H9 (cell line): ENCODE results near the gene IQSEC2. TPM values are rescaled to one million over a fixed set of nuclear protein-coding genes. Genes with fewer than 3 reads are reported as not detected.

Experiments used
- DNase-seq: peaks from one replicate; pipeline ENCODE4 v3.0.0-alpha.2; 2017
- H2AFZ ChIP-seq: one replicate; pipeline ENCODE4 v1.6.1; 2013; ENCODE audit warnings: mild to moderate bottlenecking, low read length, control low read depth, moderate library complexity
- H2AK5ac ChIP-seq: 2 replicates; pipeline ENCODE4 v1.6.1; 2013; ENCODE audit warnings: low read length, control low read depth, mixed read lengths; ENCODE audit not compliant: insufficient read length
- H2BK120ac ChIP-seq: one replicate; pipeline ENCODE4 v1.6.1; 2013; ENCODE audit warnings: low read depth, mild to moderate bottlenecking, low read length, control low read depth, inconsistent platforms; ENCODE audit not compliant: poor library complexity, severe bottlenecking
- H2BK12ac ChIP-seq: 2 replicates; pipeline ENCODE4 v1.6.1; 2013; ENCODE audit warnings: low read length, control low read depth, mixed read lengths, low read depth; ENCODE audit not compliant: insufficient read length
- H2BK15ac ChIP-seq: 2 replicates; pipeline ENCODE4 v1.6.1; 2013; ENCODE audit warnings: low read depth, low read length, control low read depth
- H2BK20ac ChIP-seq: one replicate; pipeline ENCODE4 v1.6.1; 2013; ENCODE audit warnings: low read depth, mild to moderate bottlenecking, low read length, control low read depth, inconsistent platforms; ENCODE audit not compliant: poor library complexity, severe bottlenecking
- H2BK5ac ChIP-seq: 2 replicates; pipeline ENCODE4 v1.6.1; 2013; ENCODE audit warnings: low read length, control low read depth, mixed read lengths; ENCODE audit not compliant: insufficient read length
- H3K14ac ChIP-seq: 2 replicates; pipeline ENCODE4 v1.6.1; 2013; ENCODE audit warnings: low read length, control low read depth; ENCODE audit not compliant: insufficient read depth
- H3K18ac ChIP-seq: 2 replicates; pipeline ENCODE4 v1.6.1; 2013; ENCODE audit warnings: low read depth, mild to moderate bottlenecking, mixed read lengths, low read length, control low read depth; ENCODE audit not compliant: insufficient read length
- H3K23ac ChIP-seq: 2 replicates; pipeline ENCODE4 v1.6.1; 2013; ENCODE audit warnings: low read length, control low read depth, mixed read lengths, low read depth; ENCODE audit not compliant: insufficient read length
- H3K23me2 ChIP-seq: 2 replicates; pipeline ENCODE4 v1.6.1; 2013; ENCODE audit warnings: low read depth, mild to moderate bottlenecking, mixed read lengths, low read length, control low read depth; ENCODE audit not compliant: insufficient read length, poor library complexity, severe bottlenecking
- H3K27ac ChIP-seq: 2 replicates; pipeline ENCODE4 v1.5.1; 2013; ENCODE audit warnings: low read length, control low read depth, mixed read lengths, low read depth; ENCODE audit not compliant: insufficient read length
- H3K27me3 ChIP-seq: 2 replicates; pipeline ENCODE4 v1.6.1; 2013; ENCODE audit warnings: low read length, control low read depth, inconsistent platforms; ENCODE audit not compliant: insufficient read depth
- H3K4ac ChIP-seq: 2 replicates; pipeline ENCODE4 v1.6.1; 2013; ENCODE audit warnings: low read depth, mild to moderate bottlenecking, control low read depth, inconsistent platforms, low read length, moderate library complexity
- H3K4me1 ChIP-seq: 2 replicates; pipeline ENCODE4 v1.6.1; 2013; ENCODE audit warnings: low read length, control low read depth, inconsistent platforms; ENCODE audit not compliant: insufficient read depth
- H3K4me2 ChIP-seq: 2 replicates; pipeline ENCODE4 v1.6.1; 2013; ENCODE audit warnings: low read length, control low read depth, mixed read lengths; ENCODE audit not compliant: insufficient read length, insufficient read depth
- H3K56ac ChIP-seq: 2 replicates; pipeline ENCODE4 v1.6.1; 2013; ENCODE audit warnings: low read depth, mild to moderate bottlenecking, mixed read lengths, low read length, control low read depth; ENCODE audit not compliant: insufficient read length
- H3K79me1 ChIP-seq: 2 replicates; pipeline ENCODE4 v1.6.1; 2013; ENCODE audit warnings: low read depth, mild to moderate bottlenecking, moderate library complexity, low read length, control low read depth, inconsistent platforms; ENCODE audit not compliant: insufficient read depth, poor library complexity, severe bottlenecking
- H3K79me2 ChIP-seq: 2 replicates; pipeline ENCODE4 v1.6.1; 2013; ENCODE audit warnings: low read length, control low read depth, inconsistent platforms; ENCODE audit not compliant: insufficient read depth
- H3K9ac ChIP-seq: 2 replicates; pipeline ENCODE4 v1.6.1; 2013; ENCODE audit warnings: low read length, control low read depth, mixed read lengths; ENCODE audit not compliant: insufficient read length; ENCODE audit errors: extremely low read depth
- H3K9me3 ChIP-seq: one replicate; pipeline ENCODE4 v1.6.1; 2013; ENCODE audit warnings: low read depth, low read length, inconsistent platforms; ENCODE audit not compliant: control insufficient read depth
- H3T11ph ChIP-seq: one replicate; pipeline ENCODE4 v1.6.1; 2013; ENCODE audit warnings: mild to moderate bottlenecking, low read length, control low read depth, inconsistent platforms
- H4K20me1 ChIP-seq: one replicate; pipeline ENCODE4 v1.6.1; 2013; ENCODE audit not compliant: control insufficient read depth, insufficient read length, insufficient read depth
- H4K5ac ChIP-seq: 2 replicates; pipeline ENCODE4 v1.6.1; 2013; ENCODE audit warnings: low read depth, mild to moderate bottlenecking, mixed read lengths, low read length, control low read depth; ENCODE audit not compliant: insufficient read length
- H4K8ac ChIP-seq: replicated peaks from 2 replicates; pipeline ENCODE4 v1.6.1; 2013; ENCODE audit warnings: low read length, control low read depth, mixed read lengths, low read depth; ENCODE audit not compliant: insufficient read length
- H4K91ac ChIP-seq: 2 replicates; pipeline ENCODE4 v1.6.1; 2013; ENCODE audit warnings: low read depth, mild to moderate bottlenecking, moderate library complexity, mixed read lengths, low read length, control low read depth; ENCODE audit not compliant: insufficient read length
- H3K27ac Mint-ChIP-seq, 3 experiments: 2 replicates in 2 of 3; 3 replicates in 1 of 3; pipeline ENCODE4 v1.8.0; 2020 to 2021; ENCODE audit warnings: mixed read lengths in 3 of 3, mild to moderate bottlenecking in 1 of 3, moderate library complexity in 1 of 3
- H3K27me3 Mint-ChIP-seq: 2 replicates; pipeline ENCODE4 v1.8.0; 2021; ENCODE audit warnings: low read depth, mild to moderate bottlenecking, moderate library complexity, mixed read lengths
- H3K36me3 Mint-ChIP-seq, 3 experiments: 2 replicates in 2 of 3; 3 replicates in 1 of 3; pipeline ENCODE4 v1.8.0; 2020 to 2021; ENCODE audit warnings: low read depth in 3 of 3, mixed read lengths in 3 of 3; ENCODE audit not compliant: insufficient read depth in 1 of 3
- H3K4me1 Mint-ChIP-seq, 2 experiments: 2 replicates each; pipeline ENCODE4 v1.8.0; 2020; ENCODE audit warnings: mixed read lengths in 2 of 2
- H3K4me3 Mint-ChIP-seq, 2 experiments: 2 replicates in 1 of 2; 3 replicates in 1 of 2; pipeline ENCODE4 v1.8.0; 2020 to 2021; ENCODE audit warnings: mild to moderate bottlenecking in 2 of 2, mixed read lengths in 2 of 2, moderate library complexity in 1 of 2
- H3K9me3 Mint-ChIP-seq, 2 experiments: 2 replicates in 1 of 2; 3 replicates in 1 of 2; pipeline ENCODE4 v1.8.0; 2020; ENCODE audit warnings: mild to moderate bottlenecking in 2 of 2, mixed read lengths in 2 of 2, moderate library complexity in 1 of 2
- CTCF ChIP-seq: fragments of 200-600 bp; sonication (generic); conservative IDR thresholded peaks from 3 replicates; pipeline ENCODE4 v1.8.0; 2021; ENCODE audit warnings: antibody characterized with exemption, mild to moderate bottlenecking
- whole genome bisulfite sequencing: extraction: QIAGEN DNeasy Blood & Tissue Kit; methylation state at CpG from one replicate; pipeline ENCODE4 v1.1.7; 2013; ENCODE audit warnings: missing lambda C conversion rate, low lambda C conversion rate, mixed read lengths; ENCODE audit not compliant: insufficient read length; ENCODE audit errors: extremely low coverage; 5-methylcytosine and 5-hydroxymethylcytosine counted together
- total RNA-seq: library from RNA; stranded (reverse); gene quantifications from 2 replicates; pipeline ENCODE4 v1.2.1, GENCODE V29; 2021

Gene IQSEC2
- total RNA-seq, 1 experiment from 2014 or later: 7.0 TPM

DNA sequence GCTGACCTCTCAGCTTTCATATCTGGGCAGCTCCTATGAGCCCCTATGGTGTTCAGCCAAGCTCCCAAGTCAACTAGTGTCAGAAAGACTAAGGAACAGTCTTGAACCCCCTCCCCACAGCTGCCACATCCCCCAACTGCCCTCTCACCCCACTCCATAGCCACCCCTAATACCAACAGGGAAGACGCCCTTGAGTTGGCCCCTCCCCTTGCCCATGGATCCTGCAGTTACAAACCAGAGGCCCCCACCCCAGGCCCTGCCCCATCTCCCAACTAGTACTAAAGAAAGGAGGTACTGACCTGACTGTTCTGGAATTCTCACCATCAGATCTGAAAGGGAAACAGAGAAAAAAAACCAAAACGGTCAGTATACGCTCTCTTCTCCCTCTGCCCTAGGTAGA, 10.2 kb upstream of the IQSEC2 start:
- Histone ChIP-seq H3K23me2 (no peaks in the 10 kb centered on the region), H2BK120ac (no peak overlapping the region), H2AFZ (no peak overlapping the region), H2BK5ac (no peak overlapping the region), H3K4me2 (no peak overlapping the region), H3K27me3 (no peaks in the 10 kb centered on the region), H3K9me3 (peaks cover 17% of the 10 kb centered on the region), H2BK20ac (no peak overlapping the region), H2AK5ac (no peak overlapping the region), H2BK15ac (no peak overlapping the region), H3K9ac (no peak overlapping the region), H3K4ac (no peak overlapping the region), H4K20me1 (no peaks in the 10 kb centered on the region), H3K27ac (no peak overlapping the region), H3K79me2 (0 out of 2 replicates have a peak, but pooled peaks cover 2% of the 10 kb centered on the region), H3K18ac (no peak overlapping the region), H3T11ph (no peak overlapping the region), H2BK12ac (no peak overlapping the region), H4K91ac (no peak overlapping the region), H4K5ac (no peak overlapping the region), H3K4me1 (no peaks in the 10 kb centered on the region), H3K56ac (no peak overlapping the region), H3K23ac (no peak overlapping the region), H3K79me1 (no peaks in the 10 kb centered on the region), H4K8ac (no peak overlapping the region), H3K14ac (no peak overlapping the region)
- H3K27ac Mint-ChIP-seq: no peak overlapping the region
- H3K9me3 Mint-ChIP-seq: peaks cover 76 to 79% of the 10 kb centered on the region in 2 experiments
- H3K4me1 Mint-ChIP-seq: peaks cover 8 to 19% of the 10 kb centered on the region in 2 experiments
- no CpG with 5 or more reads among the region's 3 CpGs for WGBS
- no peak overlapping the region; a peak in 1 of 5 replicates for H3K4me3 Mint-ChIP-seq
- no peak for DNase-seq
- no peak for TF ChIP-seq CTCF
- peaks cover 0 to 7% (median 4%) of the 10 kb centered on the region in 3 experiments; a peak in 5 of 7 replicates for H3K36me3 Mint-ChIP-seq
- H3K27me3 Mint-ChIP-seq: no peaks in the 10 kb centered on the region
